Measurements from ENCODE around the gene CCNL1. TPM values are rescaled to one million over a fixed set of nuclear protein-coding genes. Genes with fewer than 3 reads are reported as not detected.
"Not testable (repeated sequence)": the region's sequence is repeated elsewhere in the genome, so short reads cannot be mapped to it uniquely, and the experiment has no call there.

Gene CCNL1
- polyA plus RNA-seq, 10 donors, result 58.7 to 162 (median 83.1) TPM

DNA sequence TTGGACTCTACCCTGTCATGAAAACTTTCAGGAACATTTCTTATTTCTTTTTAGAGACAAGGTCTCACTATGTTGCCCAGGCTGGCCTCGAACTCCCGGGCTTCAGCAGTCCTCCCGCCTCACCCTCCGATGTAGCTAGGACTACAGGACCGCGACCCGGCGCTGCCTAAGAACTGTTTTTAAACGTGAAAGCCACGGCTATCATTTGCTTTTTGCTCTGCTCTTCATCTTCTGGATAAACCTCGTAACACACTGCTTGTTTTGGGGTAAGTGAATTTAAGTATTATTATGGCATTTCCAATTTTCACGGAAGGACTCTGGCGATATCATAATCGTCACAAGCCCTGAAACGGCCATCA lies 14.3 kb upstream of the CCNL1 start:
- no peak for DNase-seq

DNA sequence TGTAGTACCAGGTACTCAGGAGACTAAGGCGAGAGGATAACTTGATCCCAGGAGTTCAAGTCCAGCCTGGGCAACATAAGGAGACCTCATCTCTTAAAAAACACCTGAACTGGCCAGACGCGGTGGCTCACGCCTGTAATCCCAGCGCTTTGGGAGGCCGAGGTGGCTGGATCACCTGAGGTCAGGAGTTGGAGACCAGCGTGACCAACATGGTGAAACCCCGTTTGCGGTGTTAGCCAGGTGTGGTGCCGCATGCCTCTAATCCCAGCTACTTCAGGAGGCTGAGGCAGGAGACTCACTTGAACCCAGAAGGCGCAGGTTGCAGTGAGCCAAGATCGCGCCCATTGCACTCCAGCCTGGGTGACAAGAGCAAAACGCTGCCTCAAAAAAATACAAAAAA lies 13.4 kb upstream of the CCNL1 start:
- not testable (repeated sequence) for DNase-seq

- no peak for DNase-seq
Measured at GRCh38 chr3:157172746-157173145, 12.8 kb upstream of the CCNL1 start.

- DNase-seq, result no peak
Measured at GRCh38 chr3:157170861-157171260, 10.9 kb upstream of the CCNL1 start.

GRCh38 chr3:157167371-157168042 lies 7.6 kb upstream of the CCNL1 start:
- no peak for DNase-seq

GRCh38 chr3:157166561-157166960 lies 6.6 kb upstream of the CCNL1 start:
- no peak for DNase-seq

GRCh38 chr3:157166115-157166514 lies 6.2 kb upstream of the CCNL1 start:
- no peak for DNase-seq

- DNase-seq, result no peak
Measured at GRCh38 chr3:157163217-157163953, 3.4 kb upstream of the CCNL1 start.

- not testable (repeated sequence) for DNase-seq
Measured at GRCh38 chr3:157162620-157163019, 2.7 kb upstream of the CCNL1 start.

- DNase-seq, result peak; percentile 86 to 90 (median 87)
Measured at GRCh38 chr3:157160658-157161424, 894 bp upstream of the CCNL1 start.

GRCh38 chr3:157159037-157159761 lies 748 bp downstream of the CCNL1 start:
- peak; percentile 34 to 89 (median 67) for DNase-seq

DNA sequence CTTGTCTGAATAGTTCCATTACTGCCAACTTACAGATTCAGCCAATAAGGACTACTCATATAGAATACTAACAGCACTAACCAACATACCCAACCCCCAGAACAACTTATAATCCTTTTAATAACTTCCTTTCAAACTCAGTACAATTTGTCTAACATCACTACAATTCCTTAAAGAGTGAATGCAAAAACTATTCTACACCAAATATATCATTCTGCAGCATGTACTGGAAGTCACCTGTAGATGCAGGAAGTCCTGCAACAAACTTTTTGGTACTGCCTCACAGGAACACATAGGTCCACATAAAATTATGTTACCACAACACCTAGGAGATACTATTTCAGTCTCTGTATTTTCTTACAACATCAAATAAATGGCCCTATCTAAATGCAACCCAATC lies 2.1 kb downstream of the CCNL1 start:
- no peak for DNase-seq

- no peak for DNase-seq
Measured at GRCh38 chr3:157156837-157157635, 2.9 kb downstream of the CCNL1 start.

- DNase-seq, result no peak
Measured at GRCh38 chr3:157155591-157155990, 4.4 kb downstream of the CCNL1 start.

- DNase-seq, result no peak
Measured at GRCh38 chr3:157154563-157155330, 5.2 kb downstream of the CCNL1 start.

DNA sequence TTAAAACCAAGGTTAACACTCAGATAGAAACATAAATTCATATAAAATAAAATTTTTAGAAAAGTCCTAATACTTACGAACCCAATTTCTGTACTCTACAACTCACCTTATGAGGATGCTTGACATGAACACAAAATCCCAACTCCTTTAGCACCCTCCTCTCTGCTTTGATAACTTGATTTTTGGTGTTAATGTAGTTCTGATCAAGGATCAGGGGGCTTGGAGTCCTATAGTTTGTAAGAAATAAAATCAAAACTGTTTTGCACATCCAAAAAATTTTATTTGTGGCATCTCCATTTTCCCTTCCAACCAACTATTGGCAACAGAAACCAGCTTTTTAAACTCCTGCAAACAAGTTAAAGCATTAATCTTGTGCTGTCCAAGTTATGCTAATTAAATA lies 7.0 kb downstream of the CCNL1 start:
- no peak for DNase-seq

GRCh38 chr3:157152438-157152837 lies 7.5 kb downstream of the CCNL1 start:
- no peak for DNase-seq

DNA sequence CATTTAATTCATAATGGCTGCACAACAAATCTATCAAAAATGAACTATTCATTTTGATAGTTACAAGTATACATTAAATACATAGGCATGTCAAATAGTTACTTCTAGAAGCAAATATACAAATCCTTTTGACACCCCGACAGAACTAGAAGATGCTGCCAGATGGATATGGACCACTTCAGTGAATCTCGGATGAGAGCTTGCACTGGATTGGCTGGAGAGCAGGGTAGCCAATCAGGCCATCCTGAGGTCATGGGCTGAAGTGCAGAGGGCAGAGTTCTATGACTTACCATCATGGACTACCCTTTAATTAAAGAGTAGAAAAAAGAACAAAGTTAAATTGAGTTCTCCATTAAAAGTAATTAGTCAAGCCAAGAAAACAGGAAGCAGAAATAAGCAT lies 8.3 kb downstream of the CCNL1 start:
- DNase-seq, result no peak

- no peak for DNase-seq
Measured at GRCh38 chr3:157151151-157151550, 8.8 kb downstream of the CCNL1 start.

- no peak for DNase-seq
Measured at GRCh38 chr3:157149136-157149696, 10.7 kb downstream of the CCNL1 start.

Measured in muscle of back (tissue), 11 donors.